Panc1 (cell line): ENCODE results near the gene TLX1.

Source experiments
- POLR2AphosphoS5 ChIP-seq: IDR thresholded peaks from 2 replicates; pipeline ENCODE4 v1.6.1; 2012; ENCODE audit warnings: mild to moderate bottlenecking, low read depth, low read length, moderate library complexity
- TCF7L2 ChIP-seq: IDR thresholded peaks from 2 replicates; pipeline ENCODE4 v1.6.1; 2011; ENCODE audit warnings: mild to moderate bottlenecking, low read depth, low read length, inconsistent platforms
- TF ChIP-seq, protein P1 (sequence below): fragments of 450-650 bp; IDR thresholded peaks from 2 replicates; pipeline ENCODE4 v1.5.1; 2017; ENCODE audit warnings: mild to moderate bottlenecking

DNA sequence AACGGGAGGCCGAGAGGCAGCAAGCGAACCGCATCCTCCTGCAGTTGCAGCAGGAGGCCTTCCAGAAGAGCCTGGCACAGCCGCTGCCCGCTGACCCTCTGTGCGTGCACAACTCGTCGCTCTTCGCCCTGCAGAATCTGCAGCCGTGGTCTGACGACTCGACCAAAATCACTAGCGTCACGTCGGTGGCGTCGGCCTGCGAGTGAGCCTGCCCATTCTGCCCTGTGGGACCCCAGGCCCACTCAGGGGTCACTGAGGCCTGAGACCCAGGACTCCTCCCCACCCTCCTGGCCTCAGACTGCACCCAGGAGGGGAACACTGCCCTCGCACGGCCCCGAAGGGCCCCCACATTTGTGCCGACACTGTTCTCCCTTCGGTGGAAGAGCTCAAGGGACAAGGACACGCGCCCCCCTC is 5.6 kb downstream of the TLX1 start:
- TF ChIP-seq, protein P1, sequence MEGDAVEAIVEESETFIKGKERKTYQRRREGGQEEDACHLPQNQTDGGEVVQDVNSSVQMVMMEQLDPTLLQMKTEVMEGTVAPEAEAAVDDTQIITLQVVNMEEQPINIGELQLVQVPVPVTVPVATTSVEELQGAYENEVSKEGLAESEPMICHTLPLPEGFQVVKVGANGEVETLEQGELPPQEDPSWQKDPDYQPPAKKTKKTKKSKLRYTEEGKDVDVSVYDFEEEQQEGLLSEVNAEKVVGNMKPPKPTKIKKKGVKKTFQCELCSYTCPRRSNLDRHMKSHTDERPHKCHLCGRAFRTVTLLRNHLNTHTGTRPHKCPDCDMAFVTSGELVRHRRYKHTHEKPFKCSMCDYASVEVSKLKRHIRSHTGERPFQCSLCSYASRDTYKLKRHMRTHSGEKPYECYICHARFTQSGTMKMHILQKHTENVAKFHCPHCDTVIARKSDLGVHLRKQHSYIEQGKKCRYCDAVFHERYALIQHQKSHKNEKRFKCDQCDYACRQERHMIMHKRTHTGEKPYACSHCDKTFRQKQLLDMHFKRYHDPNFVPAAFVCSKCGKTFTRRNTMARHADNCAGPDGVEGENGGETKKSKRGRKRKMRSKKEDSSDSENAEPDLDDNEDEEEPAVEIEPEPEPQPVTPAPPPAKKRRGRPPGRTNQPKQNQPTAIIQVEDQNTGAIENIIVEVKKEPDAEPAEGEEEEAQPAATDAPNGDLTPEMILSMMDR, result no peak
- TF ChIP-seq POLR2AphosphoS5 (no peak), TCF7L2 (no peak)
